ENCODE results near the gene ASH1L.

- TF ChIP-seq CTCF (IDR thresholded peaks at IDR 0.05 in 2 of 3, conservative IDR thresholded peaks at IDR 0.05 in 1 of 3; ENCODE audit: insufficient read depth in 2 of 3, low read depth in 1 of 3, low read length in 3 of 3): no peak
- no peak for TF ChIP-seq POLR2AphosphoS5 (IDR thresholded peaks at IDR 0.05; ENCODE audit: control insufficient read depth, insufficient read depth, low read depth, low read length)
- TF ChIP-seq MAFK (IDR thresholded peaks at IDR 0.05; ENCODE audit: low read length): no peak
- no peak for TF ChIP-seq NR3C1 (CRISPR knock-in tag; IDR thresholded peaks at IDR 0.05)
- no peak for TF ChIP-seq NCOA6 (IDR thresholded peaks at IDR 0.05)
- TF ChIP-seq ARNT (IDR thresholded peaks at IDR 0.05): no peak
- TF ChIP-seq ZNF12 (CRISPR knock-in tag; IDR thresholded peaks at IDR 0.05): no peak
- TF ChIP-seq MEF2D (tag; conservative IDR thresholded peaks at IDR 0.05; ENCODE audit: low read depth): no peak
- TF ChIP-seq ZNF780A (CRISPR knock-in tag; IDR thresholded peaks at IDR 0.05): no peak
- TF ChIP-seq ZBTB33 (CRISPR knock-in tag; IDR thresholded peaks at IDR 0.05): no peak
Measured at GRCh38 chr1:155360051-155360450, 202.6 kb downstream of the ASH1L start.
